Astrocyte (in vitro differentiated cells and primary cell): Measurements from ENCODE around the gene PRKAA2. TPM values are rescaled to one million over a fixed set of nuclear protein-coding genes. Genes with fewer than 3 reads are reported as not detected.

Source experiments
- DNase-seq: peaks from one replicate; pipeline ENCODE4 v3.0.0-alpha.2; 2010; ENCODE audit warnings: low read depth
- FAIRE-seq: peaks from 2 replicates; lab custom pipeline; 2011; peaks lifted over from hg19 to GRCh38; lab: Jason Lieb, UNC
- H2AFZ ChIP-seq: 2 replicates; pipeline ENCODE4 v1.6.0; 2012; ENCODE audit warnings: low read depth, low read length, inconsistent platforms
- H3K27ac ChIP-seq: 2 replicates; pipeline ENCODE4 v1.5.1; 2011; ENCODE audit warnings: low read depth, low read length, inconsistent platforms
- H3K27me3 ChIP-seq: 2 replicates; pipeline ENCODE4 v1.6.0; 2011; ENCODE audit warnings: low read length, inconsistent platforms; ENCODE audit not compliant: insufficient read depth
- H3K36me3 ChIP-seq: 2 replicates; pipeline ENCODE4 v1.5.1; 2011; ENCODE audit warnings: low read length, inconsistent platforms; ENCODE audit not compliant: insufficient read depth
- H3K4me1 ChIP-seq: 2 replicates; pipeline ENCODE4 v1.5.1; 2011; ENCODE audit warnings: low read length, inconsistent platforms; ENCODE audit not compliant: insufficient read depth
- H3K4me2 ChIP-seq: 2 replicates; pipeline ENCODE4 v1.6.0; 2012; ENCODE audit warnings: low read length, inconsistent platforms
- H3K4me3 ChIP-seq: 2 replicates; pipeline ENCODE4 v1.5.1; 2011; ENCODE audit warnings: low read depth, mild to moderate bottlenecking, low read length, inconsistent platforms; ENCODE audit not compliant: insufficient read depth
- H3K79me2 ChIP-seq: 2 replicates; pipeline ENCODE4 v1.6.0; 2012; ENCODE audit warnings: mild to moderate bottlenecking, low read length, inconsistent platforms; ENCODE audit not compliant: insufficient read depth
- H3K9ac ChIP-seq: 2 replicates; pipeline ENCODE4 v1.6.0; 2012; ENCODE audit warnings: mild to moderate bottlenecking, low read length, inconsistent platforms
- H3K9me3 ChIP-seq: 2 replicates; pipeline ENCODE4 v1.5.1; 2012; ENCODE audit warnings: low read depth, mild to moderate bottlenecking, low read length, inconsistent platforms; ENCODE audit not compliant: insufficient read depth
- H4K20me1 ChIP-seq: 2 replicates; pipeline ENCODE4 v1.6.0; 2012; ENCODE audit warnings: low read length, inconsistent platforms; ENCODE audit not compliant: insufficient read depth
- H3K27ac Mint-ChIP-seq: one replicate; pipeline ENCODE4 v1.8.0; 2021; ENCODE audit warnings: mild to moderate bottlenecking, mixed read lengths; ENCODE audit not compliant: unreplicated experiment
- H3K27me3 Mint-ChIP-seq: one replicate; pipeline ENCODE4 v1.8.0; 2021; ENCODE audit warnings: low read depth, mixed read lengths; ENCODE audit not compliant: unreplicated experiment
- H3K36me3 Mint-ChIP-seq: one replicate; pipeline ENCODE4 v1.8.0; 2021; ENCODE audit warnings: low read depth, mixed read lengths; ENCODE audit not compliant: unreplicated experiment
- H3K4me1 Mint-ChIP-seq: one replicate; pipeline ENCODE4 v1.8.0; 2021; ENCODE audit warnings: low read depth, mixed read lengths; ENCODE audit not compliant: unreplicated experiment
- H3K4me3 Mint-ChIP-seq: one replicate; pipeline ENCODE4 v1.8.0; 2021; ENCODE audit warnings: mild to moderate bottlenecking, moderate library complexity, mixed read lengths; ENCODE audit not compliant: unreplicated experiment
- H3K9me3 Mint-ChIP-seq: one replicate; pipeline ENCODE4 v1.8.0; 2021; ENCODE audit warnings: mild to moderate bottlenecking, mixed read lengths; ENCODE audit not compliant: unreplicated experiment
- EZH2 ChIP-seq: IDR thresholded peaks from 2 replicates; pipeline ENCODE4 v1.6.1; 2012; ENCODE audit warnings: mild to moderate bottlenecking, low read length, inconsistent platforms; ENCODE audit not compliant: insufficient read depth
- total RNA-seq: library from RNA; stranded (reverse); gene quantifications from 2 replicates; pipeline ENCODE4 v1.2.1, GENCODE V29; 2021
- TF ChIP-seq, protein P1 (sequence below): IDR thresholded peaks from 2 replicates; pipeline ENCODE4 v1.5.1; 2011; ENCODE audit warnings: low read depth, mild to moderate bottlenecking, inconsistent platforms, low read length, moderate library complexity; ENCODE audit not compliant: insufficient read depth

Gene PRKAA2
- total RNA-seq, 1 donor from 2014 or later = 2.4 TPM

DNA sequence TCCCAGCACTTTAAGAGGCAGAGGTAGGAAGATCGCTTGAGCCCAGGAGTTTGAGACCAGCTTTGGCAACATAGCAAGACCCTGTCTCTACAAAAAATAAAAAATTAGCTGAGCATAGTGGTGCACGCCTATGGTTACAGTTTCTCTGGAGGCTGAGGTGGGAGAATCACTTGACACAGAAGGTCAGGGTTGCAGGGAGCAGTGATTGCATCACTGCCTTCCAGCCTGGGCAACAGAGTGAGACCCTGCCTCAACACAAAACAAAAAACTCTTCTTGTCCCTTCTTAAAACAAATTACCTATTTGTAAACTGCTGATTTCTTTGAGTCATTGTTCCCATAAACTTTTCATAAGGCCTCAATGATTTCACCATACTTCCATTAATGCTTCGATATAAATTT lies 18.7 kb downstream of the PRKAA2 start:
- no peaks in the 10 kb centered on the region for H3K9me3 Mint-ChIP-seq
- H2AFZ ChIP-seq = no peak overlapping the region
- H3K4me2 ChIP-seq = no peak overlapping the region
- TF ChIP-seq, protein P1, sequence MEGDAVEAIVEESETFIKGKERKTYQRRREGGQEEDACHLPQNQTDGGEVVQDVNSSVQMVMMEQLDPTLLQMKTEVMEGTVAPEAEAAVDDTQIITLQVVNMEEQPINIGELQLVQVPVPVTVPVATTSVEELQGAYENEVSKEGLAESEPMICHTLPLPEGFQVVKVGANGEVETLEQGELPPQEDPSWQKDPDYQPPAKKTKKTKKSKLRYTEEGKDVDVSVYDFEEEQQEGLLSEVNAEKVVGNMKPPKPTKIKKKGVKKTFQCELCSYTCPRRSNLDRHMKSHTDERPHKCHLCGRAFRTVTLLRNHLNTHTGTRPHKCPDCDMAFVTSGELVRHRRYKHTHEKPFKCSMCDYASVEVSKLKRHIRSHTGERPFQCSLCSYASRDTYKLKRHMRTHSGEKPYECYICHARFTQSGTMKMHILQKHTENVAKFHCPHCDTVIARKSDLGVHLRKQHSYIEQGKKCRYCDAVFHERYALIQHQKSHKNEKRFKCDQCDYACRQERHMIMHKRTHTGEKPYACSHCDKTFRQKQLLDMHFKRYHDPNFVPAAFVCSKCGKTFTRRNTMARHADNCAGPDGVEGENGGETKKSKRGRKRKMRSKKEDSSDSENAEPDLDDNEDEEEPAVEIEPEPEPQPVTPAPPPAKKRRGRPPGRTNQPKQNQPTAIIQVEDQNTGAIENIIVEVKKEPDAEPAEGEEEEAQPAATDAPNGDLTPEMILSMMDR = no peak
- TF ChIP-seq EZH2 = no peak
- no peaks in the 10 kb centered on the region for H3K4me1 ChIP-seq
- no peaks in the 10 kb centered on the region for H3K36me3 ChIP-seq
- no peak overlapping the region for H3K4me3 ChIP-seq
- DNase-seq = no peak
- no peaks in the 10 kb centered on the region for H3K79me2 ChIP-seq
- no peaks in the 10 kb centered on the region for H3K4me1 Mint-ChIP-seq
- no peaks in the 10 kb centered on the region for H3K27me3 Mint-ChIP-seq
- H3K27ac Mint-ChIP-seq = no peak overlapping the region
- H3K27me3 ChIP-seq = no peaks in the 10 kb centered on the region
- no peaks in the 10 kb centered on the region for H3K9me3 ChIP-seq
- H4K20me1 ChIP-seq = no peaks in the 10 kb centered on the region
- no peaks in the 10 kb centered on the region for H3K36me3 Mint-ChIP-seq
- no peak overlapping the region for H3K4me3 Mint-ChIP-seq
- no peak overlapping the region for H3K27ac ChIP-seq
- no peak overlapping the region for H3K9ac ChIP-seq
- no peak for FAIRE-seq

DNA sequence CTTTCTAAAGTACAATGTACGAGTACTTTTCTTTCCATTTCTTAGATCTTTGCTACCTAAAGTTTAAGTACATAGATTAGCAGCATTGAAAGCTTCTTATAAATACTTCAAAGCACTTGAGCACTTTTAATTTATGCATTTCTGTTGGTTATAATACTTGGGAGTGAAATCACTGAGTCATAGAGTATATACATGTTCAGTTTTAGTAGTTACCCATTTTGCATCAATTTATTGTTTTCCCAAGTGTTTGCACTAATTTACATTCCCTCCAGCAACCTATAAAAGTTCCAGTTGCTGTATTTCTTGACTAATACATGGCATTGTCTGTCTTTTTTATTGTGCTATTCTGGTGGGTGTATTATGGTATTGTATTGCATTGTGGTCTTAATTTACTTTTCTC lies 20.3 kb downstream of the PRKAA2 start:
- Mint-ChIP-seq H3K4me1 (no peaks in the 10 kb centered on the region), H3K27ac (no peak overlapping the region), H3K4me3 (no peak overlapping the region), H3K9me3 (no peaks in the 10 kb centered on the region), H3K27me3 (no peaks in the 10 kb centered on the region), H3K36me3 (no peaks in the 10 kb centered on the region)
- H3K79me2 ChIP-seq = no peaks in the 10 kb centered on the region
- DNase-seq (no peak), FAIRE-seq (no peak)
- no peak overlapping the region for H2AFZ ChIP-seq
- peaks cover 2% of the 10 kb centered on the region for H3K27me3 ChIP-seq
- no peak overlapping the region for H3K9ac ChIP-seq
- no peaks in the 10 kb centered on the region for H3K36me3 ChIP-seq
- no peak overlapping the region for H3K4me2 ChIP-seq
- H3K27ac ChIP-seq = no peak overlapping the region
- H4K20me1 ChIP-seq = no peaks in the 10 kb centered on the region
- no peaks in the 10 kb centered on the region for H3K4me1 ChIP-seq
- H3K4me3 ChIP-seq = no peak overlapping the region
- TF ChIP-seq, protein P1 = no peak
- TF ChIP-seq EZH2 = no peak
- no peaks in the 10 kb centered on the region for H3K9me3 ChIP-seq

DNA sequence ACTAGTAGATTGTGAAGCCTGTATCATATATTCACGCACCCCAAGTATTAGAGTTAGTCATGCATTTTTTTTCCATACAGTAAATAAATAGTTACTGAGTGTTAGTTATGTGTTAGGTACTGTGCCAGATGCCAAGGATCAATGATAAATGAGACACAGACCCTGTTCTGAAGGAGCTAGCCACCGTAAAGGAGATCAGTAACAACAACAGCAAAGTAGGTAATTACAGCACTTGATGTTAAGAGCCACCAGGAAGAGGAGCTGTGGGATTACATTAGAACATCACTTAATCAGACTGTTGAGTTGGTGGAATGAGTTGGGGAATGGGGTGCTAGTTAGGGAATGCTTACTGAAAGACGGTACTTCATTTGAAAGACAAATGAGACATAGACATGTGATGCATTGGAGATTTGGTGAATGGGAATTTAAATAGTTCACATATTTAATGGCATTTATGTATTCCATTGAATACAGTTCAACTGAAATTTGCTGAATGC lies 21.0 kb downstream of the PRKAA2 start:
- Histone ChIP-seq H3K79me2 (no peaks in the 10 kb centered on the region), H3K36me3 (no peaks in the 10 kb centered on the region), H3K9ac (no peak overlapping the region), H3K4me1 (no peaks in the 10 kb centered on the region), H2AFZ (no peak overlapping the region), H3K4me2 (no peak overlapping the region), H3K27me3 (peaks cover 2% of the 10 kb centered on the region), H4K20me1 (no peaks in the 10 kb centered on the region), H3K27ac (no peak overlapping the region), H3K4me3 (no peak overlapping the region), H3K9me3 (no peaks in the 10 kb centered on the region)
- FAIRE-seq = peak; percentile 5
- Mint-ChIP-seq H3K4me3 (no peak overlapping the region), H3K4me1 (no peaks in the 10 kb centered on the region), H3K27me3 (no peaks in the 10 kb centered on the region), H3K36me3 (no peaks in the 10 kb centered on the region), H3K27ac (no peak overlapping the region), H3K9me3 (no peaks in the 10 kb centered on the region)
- no peak for DNase-seq
- no peak for TF ChIP-seq EZH2
- TF ChIP-seq, protein P1 = no peak
